Common myeloid progenitor, CD34-positive (primary cell): Measurements from ENCODE around the gene EXD3.
A peak's percentile ranks its signal among the peaks of the same experiment; 100 is the strongest.

Experiments
- CTCF ChIA-PET: fragments of 350-600 bp; sonication (Branson Sonifier 250); formaldehyde crosslinking; loops from one replicate; lab custom pipeline; 2021; ENCODE audit warnings: antibody characterized with exemption; lab: Charles Lee
- POLR2A ChIA-PET: fragments of 350-600 bp; sonication (Branson Sonifier 250); formaldehyde crosslinking; loops from one replicate; lab custom pipeline; 2021; ENCODE audit warnings: antibody characterized with exemption; lab: Charles Lee
- DNase-seq, 3 donors: peaks; one replicate each; pipeline versions ENCODE4 v3.0.0 to v3.0.0-alpha.2; 2013
- H3K27ac ChIP-seq, 2 experiments: 1 replicate in 1 of 2; 2 replicates in 1 of 2; pipeline ENCODE4 v1.7.0; 2013; ENCODE audit warnings: inconsistent platforms in 2 of 2, low read length in 2 of 2, mild to moderate bottlenecking in 2 of 2, low read depth in 1 of 2, moderate library complexity in 1 of 2; ENCODE audit not compliant: severe bottlenecking in 2 of 2, insufficient read depth in 1 of 2, poor library complexity in 1 of 2
- H3K27me3 ChIP-seq, 5 experiments: replicated peaks in 2 of 5; 1 replicate in 3 of 5; 2 replicates in 2 of 5; pipeline versions ENCODE4 v1.6.1 to v1.7.0; 2013; ENCODE audit warnings: low read length in 4 of 5, mild to moderate bottlenecking in 2 of 5, moderate library complexity in 2 of 5, inconsistent platforms in 1 of 5; ENCODE audit not compliant: insufficient read depth in 5 of 5, control insufficient read depth in 4 of 5
- H3K36me3 ChIP-seq, 4 experiments: 1 replicate in 2 of 4; 2 replicates in 2 of 4; pipeline versions ENCODE4 v1.6.1 to v1.7.0; 2013; ENCODE audit warnings: low read length in 3 of 4, control low read depth in 1 of 4, mild to moderate bottlenecking in 1 of 4; ENCODE audit not compliant: control insufficient read depth in 4 of 4, insufficient read depth in 4 of 4
- H3K4me1 ChIP-seq, 4 experiments: 1 replicate in 3 of 4; 2 replicates in 1 of 4; pipeline versions ENCODE4 v1.6.1 to v1.7.1; 2013; ENCODE audit warnings: low read length in 3 of 4, mild to moderate bottlenecking in 3 of 4, control low read depth in 1 of 4, inconsistent platforms in 1 of 4, moderate library complexity in 1 of 4; ENCODE audit not compliant: control insufficient read depth in 4 of 4, insufficient read depth in 4 of 4; ENCODE audit errors: control extremely low read depth in 1 of 4
- H3K4me3 ChIP-seq, 7 experiments: 1 replicate in 4 of 7; 2 replicates in 3 of 7; pipeline versions ENCODE4 v1.5.1 to v1.7.0; 2013; ENCODE audit warnings: mild to moderate bottlenecking in 7 of 7, low read length in 6 of 7, moderate library complexity in 6 of 7, inconsistent platforms in 2 of 7, low read depth in 2 of 7, control low read depth in 1 of 7; ENCODE audit not compliant: insufficient read depth in 4 of 7, control insufficient read depth in 1 of 7; ENCODE audit errors: extremely low read depth in 1 of 7
- H3K9me3 ChIP-seq, 5 experiments: 1 replicate in 4 of 5; 2 replicates in 1 of 5; pipeline versions ENCODE4 v1.6.1 to v1.7.1; 2013; ENCODE audit warnings: low read length in 4 of 5, mild to moderate bottlenecking in 2 of 5, inconsistent platforms in 1 of 5, low read depth in 1 of 5, moderate library complexity in 1 of 5; ENCODE audit not compliant: control insufficient read depth in 4 of 5, insufficient read depth in 2 of 5; ENCODE audit errors: control extremely low read depth in 1 of 5
- WGBS: methylation state at CpG from one replicate; pipeline ENCODE4 v1.1.5; 2013; ENCODE audit not compliant: insufficient coverage; 5-methylcytosine and 5-hydroxymethylcytosine counted together

The EXD3 gene

GRCh38 chr9:137435980-137436760 is 13.2 kb upstream of the EXD3 start:
- no peaks in the 10 kb centered on the region for H3K36me3 ChIP-seq
- CTCF ChIA-PET, result interaction anchor here (1.3 to 1.9 kb wide), 2 partner anchors 7 to 13 kb away, joined by 5 to 9 read pairs; partner anchors contain the start of gene NOXA1
- H3K27ac ChIP-seq, result no peak overlapping the region
- POLR2A ChIA-PET, result interaction anchor here (2.1 kb wide), 1 partner anchor 12 kb away, joined by 4 read pairs; no protein-coding TSS in a partner anchor
- DNase-seq, result peak in 2 of 3 donors; percentile 43 to 61
- peaks cover 0 to 35% (median 18%) of the 10 kb centered on the region in 4 experiments for H3K4me1 ChIP-seq
- no peak overlapping the region for H3K4me3 ChIP-seq
- H3K9me3 ChIP-seq, result no peaks in the 10 kb centered on the region
- WGBS, result 90% methylated on average over 35 of the region's 42 CpGs
- H3K27me3 ChIP-seq, result no peaks in the 10 kb centered on the region

DNA sequence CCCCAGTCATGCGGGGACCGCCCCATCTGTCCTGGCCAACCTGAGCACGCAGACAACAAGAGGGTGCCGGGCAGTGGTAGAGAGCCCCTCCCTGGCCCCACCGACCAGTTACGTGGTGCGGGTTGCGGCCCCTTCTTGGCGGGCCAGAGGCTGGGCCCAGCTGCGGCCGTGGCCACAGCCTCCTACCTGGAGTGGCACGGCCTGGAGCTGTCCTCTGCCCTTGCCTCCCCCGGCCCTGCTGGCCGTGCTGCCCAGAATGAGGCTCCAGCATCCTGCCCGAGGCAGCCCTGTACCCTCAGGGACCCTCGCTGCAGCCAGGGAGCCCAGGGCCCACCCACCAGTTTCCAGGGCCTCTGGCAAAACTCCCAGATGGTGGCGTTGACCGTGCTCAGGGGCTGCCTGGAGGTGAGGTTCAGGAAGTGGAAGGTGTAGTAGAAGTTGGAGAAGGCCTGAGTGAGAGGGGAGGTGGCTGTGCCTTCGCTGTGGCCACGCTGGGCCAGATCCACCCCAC is 12.5 kb upstream of the EXD3 start:
- ChIA-PET CTCF (interaction anchor here (1.3 to 1.9 kb wide), 3 partner anchors 8 to 12 kb away, joined by 3 to 9 read pairs (median 4); no protein-coding TSS in a partner anchor), POLR2A (interaction anchor here (2.1 kb wide), 1 partner anchor 13 kb away, joined by 4 read pairs; no protein-coding TSS in a partner anchor)
- Histone ChIP-seq H3K4me1 (peaks cover 0 to 33% (median 18%) of the 10 kb centered on the region in 4 experiments), H3K36me3 (no peaks in the 10 kb centered on the region), H3K27ac (no peak overlapping the region), H3K9me3 (no peaks in the 10 kb centered on the region), H3K27me3 (no peaks in the 10 kb centered on the region), H3K4me3 (no peak overlapping the region)
- DNase-seq, result no peak
- 81% methylated on average over 20 of the region's 20 CpGs for WGBS

- 58% methylated on average over 41 of the region's 43 CpGs for whole genome bisulfite sequencing
- ChIA-PET CTCF (interaction anchor here (1.3 to 1.9 kb wide), 4 partner anchors 9 to 13 kb away, joined by 3 to 9 read pairs (median 4); no protein-coding TSS in a partner anchor), POLR2A (no interaction called here)
- no peaks in the 10 kb centered on the region for H3K27me3 ChIP-seq
- peak in 2 of 3 donors; percentile 51 to 73 for DNase-seq
- peaks cover 0 to 33% (median 18%) of the 10 kb centered on the region in 4 experiments for H3K4me1 ChIP-seq
- no peaks in the 10 kb centered on the region for H3K36me3 ChIP-seq
- H3K4me3 ChIP-seq, result peak overlapping the region in 2 of 7 experiments; percentile 19 to 25
- no peak overlapping the region for H3K27ac ChIP-seq
- H3K9me3 ChIP-seq, result no peaks in the 10 kb centered on the region
These were observed 11.8 kb upstream of the EXD3 start for GRCh38 chr9:137434498-137435380.

DNA sequence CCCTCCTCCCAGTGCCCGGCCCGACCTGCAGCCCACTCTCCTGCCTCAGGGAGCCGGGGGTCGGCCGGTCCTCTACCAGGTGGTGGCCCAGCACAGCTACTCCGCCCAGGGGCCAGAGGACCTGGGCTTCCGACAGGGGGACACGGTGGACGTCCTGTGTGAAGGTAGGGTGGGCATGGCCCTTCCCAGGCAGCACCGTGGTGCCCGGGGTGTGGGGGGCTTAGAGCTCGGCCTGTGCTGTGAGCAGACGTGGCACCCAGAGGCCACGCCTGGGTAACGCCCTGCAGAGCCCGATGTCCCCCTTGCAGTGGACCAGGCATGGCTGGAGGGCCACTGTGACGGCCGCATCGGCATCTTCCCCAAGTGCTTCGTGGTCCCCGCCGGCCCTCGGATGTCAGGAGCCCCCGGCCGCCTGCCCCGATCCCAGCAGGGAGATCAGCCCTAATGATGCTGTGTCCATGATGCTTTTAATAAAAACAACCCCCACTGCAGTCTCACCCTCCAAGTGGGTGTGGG is 11.0 kb upstream of the EXD3 start:
- no peaks in the 10 kb centered on the region for H3K27me3 ChIP-seq
- H3K27ac ChIP-seq, result no peak overlapping the region
- 93% methylated on average over 18 of the region's 26 CpGs for WGBS
- H3K4me1 ChIP-seq, result peaks cover 0 to 33% (median 18%) of the 10 kb centered on the region in 4 experiments
- ChIA-PET CTCF (interaction anchor here (1.5 to 2.6 kb wide), 4 partner anchors 10 to 14 kb away, joined by 3 to 14 read pairs (median 7); partner anchors contain the start of genes EXD3 and NOXA1), POLR2A (no interaction called here)
- H3K4me3 ChIP-seq, result no peak overlapping the region
- H3K9me3 ChIP-seq, result no peaks in the 10 kb centered on the region
- no peaks in the 10 kb centered on the region for H3K36me3 ChIP-seq
- no peak for DNase-seq

DNA sequence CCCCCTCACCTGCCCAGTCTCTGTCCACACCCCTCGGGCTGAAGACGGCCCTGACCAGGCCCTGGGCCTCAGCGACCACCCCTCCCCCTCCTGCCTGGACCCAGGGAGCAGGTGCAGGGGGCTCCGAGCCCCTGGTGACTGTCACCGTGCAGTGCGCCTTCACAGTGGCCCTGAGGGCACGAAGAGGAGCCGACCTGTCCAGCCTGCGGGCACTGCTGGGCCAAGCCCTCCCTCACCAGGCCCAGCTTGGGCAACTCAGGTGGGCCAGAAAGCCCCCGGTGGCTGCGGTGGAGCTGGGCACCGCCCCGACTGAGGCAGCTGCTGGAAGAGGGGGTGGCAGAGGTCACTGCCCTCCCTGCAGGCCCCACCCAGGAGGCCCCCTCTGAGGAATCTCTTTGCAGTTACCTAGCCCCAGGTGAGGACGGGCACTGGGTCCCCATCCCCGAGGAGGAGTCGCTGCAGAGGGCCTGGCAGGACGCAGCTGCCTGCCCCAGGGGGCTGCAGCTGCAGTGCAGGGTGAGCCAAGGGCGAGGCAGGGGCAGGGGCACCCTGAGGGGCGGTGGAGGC is 10.5 kb upstream of the EXD3 start:
- Histone ChIP-seq H3K4me3 (no peak overlapping the region), H3K36me3 (no peaks in the 10 kb centered on the region), H3K4me1 (peaks cover 0 to 33% (median 18%) of the 10 kb centered on the region in 4 experiments), H3K27me3 (no peaks in the 10 kb centered on the region), H3K27ac (no peak overlapping the region), H3K9me3 (no peaks in the 10 kb centered on the region)
- ChIA-PET CTCF (interaction anchor here (1.6 to 2.6 kb wide), 2 partner anchors 10 to 12 kb away, joined by 5 to 14 read pairs; partner anchors contain the start of genes EXD3 and NOXA1), POLR2A (no interaction called here)
- WGBS, result 95% methylated on average over 17 of the region's 19 CpGs
- no peak for DNase-seq

GRCh38 chr9:137432687-137433348 is 9.9 kb upstream of the EXD3 start:
- ChIA-PET CTCF (interaction anchor here (1.3 to 2.6 kb wide), 3 partner anchors 9 to 13 kb away, joined by 5 to 14 read pairs (median 5); partner anchors contain the start of genes EXD3 and NOXA1), POLR2A (no interaction called here)
- no peak overlapping the region for H3K27ac ChIP-seq
- peaks cover 0 to 33% (median 18%) of the 10 kb centered on the region in 4 experiments for H3K4me1 ChIP-seq
- no peaks in the 10 kb centered on the region for H3K36me3 ChIP-seq
- WGBS, result 94% methylated on average over 14 of the region's 20 CpGs
- no peak for DNase-seq
- no peaks in the 10 kb centered on the region for H3K9me3 ChIP-seq
- no peak overlapping the region for H3K4me3 ChIP-seq
- no peaks in the 10 kb centered on the region for H3K27me3 ChIP-seq
